ENCODE results near the gene SIDT2. TPM values are rescaled to one million over a fixed set of nuclear protein-coding genes. Genes with fewer than 3 reads are reported as not detected.

SIDT2 gene
- 8.8 and 24.2 TPM in 2 replicates for total RNA-seq

DNA sequence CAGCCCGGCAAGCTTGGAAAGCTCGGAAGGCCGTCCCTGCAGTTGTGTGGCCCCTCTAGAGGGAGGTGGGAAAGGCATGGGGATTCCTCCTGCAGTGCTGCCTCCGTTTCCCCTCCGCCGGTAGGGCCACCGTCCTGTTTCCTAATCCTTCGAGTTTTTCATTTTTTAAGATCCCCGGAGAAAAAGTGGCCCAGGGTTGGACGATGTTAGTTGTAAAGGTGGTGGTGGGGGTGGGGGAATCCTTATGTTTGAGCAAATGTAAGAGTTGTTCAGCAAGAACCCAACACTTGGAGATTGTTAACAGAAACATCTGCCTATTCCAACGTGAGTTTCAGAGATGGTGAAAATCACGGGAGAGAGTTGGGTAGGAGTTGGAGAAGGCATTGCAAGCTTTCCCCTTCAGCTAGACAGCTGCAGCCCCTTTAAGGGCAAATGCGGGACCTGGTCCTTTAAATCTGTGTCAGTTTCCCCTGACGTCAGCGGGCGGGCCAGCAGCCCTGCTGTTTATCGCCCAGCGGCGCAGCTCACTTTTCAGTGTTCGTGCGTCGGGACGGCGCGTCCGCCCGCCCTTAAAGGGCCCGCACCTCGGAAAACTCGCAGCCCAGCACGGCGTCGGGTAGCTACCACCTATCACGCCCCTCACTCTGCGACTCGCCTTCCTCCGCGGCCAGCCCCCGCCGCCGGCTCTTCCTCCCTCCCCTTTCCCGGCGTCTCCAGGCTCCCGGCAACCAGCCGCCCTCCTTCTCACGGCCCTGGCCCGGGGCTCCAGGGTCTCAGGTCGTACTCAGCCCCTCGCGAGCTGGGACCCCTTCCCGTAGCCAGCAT is at the start of gene SIDT2:
Gene SIDT2 (plus strand): TSS at position 534 of the 825 bp plus-strand sequence. CDS start 521 bp downstream, outside the sequence.

DNA sequence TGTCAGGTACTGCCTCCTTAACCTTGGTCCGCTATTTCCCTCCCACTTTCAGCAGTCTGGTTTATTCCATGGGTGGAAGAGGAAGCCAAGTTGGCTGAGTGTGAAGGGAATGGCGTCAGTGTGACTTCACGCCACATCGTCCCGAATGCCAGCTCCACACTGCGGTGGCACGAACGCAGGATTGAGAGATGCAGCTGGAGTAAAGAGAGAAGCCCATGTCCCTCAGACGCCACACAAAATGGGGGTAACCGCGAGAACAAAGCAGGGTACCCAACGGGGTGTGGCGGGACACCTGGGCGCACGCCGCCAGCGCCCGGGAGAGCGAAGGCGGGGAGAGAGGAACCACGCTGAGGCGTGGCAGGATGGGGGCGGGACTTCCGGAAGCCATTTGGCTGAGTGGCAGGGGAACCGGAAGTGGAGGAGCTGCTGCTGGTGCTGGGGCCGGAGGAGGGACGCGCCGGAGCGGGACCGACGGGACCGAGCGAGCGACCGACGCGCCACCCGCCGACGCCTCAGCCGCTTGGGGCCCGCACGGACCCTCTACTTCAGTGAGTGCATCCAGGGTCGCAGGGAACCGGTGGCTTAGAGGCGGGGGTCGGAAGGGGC is 34.6 kb upstream of the SIDT2 start, which contains the start of gene PAFAH1B2:
Gene PAFAH1B2 (plus strand): TSS at position 417 of the 606 bp plus-strand sequence. CDS start 8,161 bp downstream, outside the sequence.

DNA sequence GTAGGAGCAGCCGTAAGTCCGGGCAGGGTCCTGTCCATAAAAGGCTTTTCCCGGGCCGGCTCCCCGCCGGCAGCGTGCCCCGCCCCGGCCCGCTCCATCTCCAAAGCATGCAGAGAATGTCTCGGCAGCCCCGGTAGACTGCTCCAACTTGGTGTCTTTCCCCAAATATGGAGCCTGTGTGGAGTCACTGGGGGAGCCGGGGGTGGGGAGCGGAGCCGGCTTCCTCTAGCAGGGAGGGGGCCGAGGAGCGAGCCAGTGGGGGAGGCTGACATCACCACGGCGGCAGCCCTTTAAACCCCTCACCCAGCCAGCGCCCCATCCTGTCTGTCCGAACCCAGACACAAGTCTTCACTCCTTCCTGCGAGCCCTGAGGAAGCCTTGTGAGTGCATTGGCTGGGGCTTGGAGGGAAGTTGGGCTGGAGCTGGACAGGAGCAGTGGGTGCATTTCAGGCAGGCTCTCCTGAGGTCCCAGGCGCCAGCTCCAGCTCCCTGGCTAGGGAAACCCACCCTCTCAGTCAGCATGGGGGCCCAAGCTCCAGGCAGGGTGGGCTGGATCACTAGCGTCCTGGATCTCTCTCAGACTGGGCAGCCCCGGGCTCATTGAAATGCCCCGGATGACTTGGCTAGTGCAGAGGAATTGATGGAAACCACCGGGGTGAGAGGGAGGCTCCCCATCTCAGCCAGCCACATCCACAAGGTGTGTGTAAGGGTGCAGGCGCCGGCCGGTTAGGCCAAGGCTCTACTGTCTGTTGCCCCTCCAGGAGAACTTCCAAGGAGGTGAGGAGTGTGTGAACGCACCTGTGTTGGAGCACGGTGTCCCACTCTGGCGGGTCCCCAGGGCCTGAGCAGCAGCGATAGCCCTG is 20.7 kb downstream of the SIDT2 start, which contains the start of gene TAGLN:
Gene TAGLN (plus strand): TSS at position 318 of the 863 bp plus-strand sequence. CDS start 3,644 bp downstream, outside the sequence.

DNA sequence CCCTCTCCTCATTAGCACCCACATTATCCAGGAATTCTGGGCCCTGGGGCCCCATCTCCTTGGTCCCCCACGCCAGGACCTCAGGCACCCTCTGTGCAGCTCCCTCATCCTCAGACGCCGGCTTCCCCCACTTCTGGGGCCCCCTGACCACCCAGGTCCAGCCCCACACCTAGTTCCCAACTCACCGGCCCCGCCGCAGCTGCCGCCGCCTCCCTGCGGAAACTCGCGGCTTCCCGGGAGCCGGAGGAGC is 53.2 kb downstream of the SIDT2 start, which contains the start of gene PCSK7:
Gene PCSK7 (minus strand): TSS at position 232 of the 250 bp plus-strand sequence. CDS start 2,229 bp downstream, outside the sequence.

DNA sequence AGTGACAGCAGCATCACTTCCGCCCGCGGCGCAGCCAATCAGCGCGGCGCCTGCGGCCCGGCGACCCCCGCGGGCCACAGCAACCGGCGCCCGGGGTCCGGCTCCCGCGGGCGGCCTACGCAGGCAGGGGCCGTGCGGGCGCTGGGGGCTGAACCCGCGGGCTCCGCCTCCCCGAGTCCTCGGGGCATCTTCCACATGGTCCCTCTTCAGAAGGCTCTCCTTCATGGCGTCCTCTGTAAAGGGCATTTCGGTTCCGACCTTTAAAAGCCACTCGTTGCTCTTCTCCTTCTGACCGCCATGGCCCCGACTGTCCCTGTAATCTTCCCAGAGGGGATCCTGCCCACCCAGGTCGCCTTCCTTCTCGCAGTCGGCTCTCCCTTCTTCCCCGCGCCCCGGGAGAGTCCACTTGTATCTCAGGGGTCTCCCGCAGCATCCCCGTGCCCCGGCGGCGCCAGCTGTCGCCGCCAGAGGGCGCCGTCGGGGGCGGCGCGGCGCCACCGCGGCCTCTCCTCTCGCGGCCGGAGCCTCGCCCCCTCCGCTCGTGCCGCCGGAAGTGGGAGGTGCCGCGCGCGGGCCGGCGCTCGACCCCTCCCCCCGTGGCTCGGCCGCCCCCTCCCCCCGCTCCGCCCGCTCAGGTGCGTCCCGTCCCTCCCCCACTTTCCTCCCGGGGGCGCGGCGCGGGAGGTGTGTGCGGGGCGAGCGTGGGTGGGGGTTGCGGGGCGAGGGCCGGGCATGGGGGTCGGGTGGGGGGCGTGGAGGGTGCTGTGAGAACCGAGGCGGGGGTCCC is 53.7 kb downstream of the SIDT2 start, which contains the start of gene RNF214:
Gene RNF214 (plus strand): TSS at position 580 of the 787 bp plus-strand sequence. CDS start 1,602 bp downstream, outside the sequence.

Other genes with a start within 250 kb of the SIDT2 start
- 9.0 and 14.1 TPM in 2 replicates for gene SIK3, start 80.3 kb upstream of the SIDT2 start, total RNA-seq
- 69.7 and 74.3 TPM in 2 replicates for gene PAFAH1B2, start 34.5 kb upstream of the SIDT2 start, total RNA-seq
- gene TAGLN, start 20.6 kb downstream of the SIDT2 start, total RNA-seq = 1,450 and 1,955 TPM in 2 replicates
- gene PCSK7, start 53.3 kb downstream of the SIDT2 start, total RNA-seq = 41.1 and 43.0 TPM in 2 replicates
- gene RNF214, start 53.9 kb downstream of the SIDT2 start, total RNA-seq = 7.8 and 11.4 TPM in 2 replicates
- gene BACE1-AS, start 112.6 kb downstream of the SIDT2 start, total RNA-seq = 3.1 and 4.8 TPM in 2 replicates
- gene BACE1, start 137.5 kb downstream of the SIDT2 start, total RNA-seq = 17.9 and 39.4 TPM in 2 replicates
- gene CEP164, start 149.1 kb downstream of the SIDT2 start, total RNA-seq = 12.8 and 13.5 TPM in 2 replicates